SJSA1 (cell line): Measurements from ENCODE around the gene TRA2B. TPM values are rescaled to one million over a fixed set of nuclear protein-coding genes. Genes with fewer than 3 reads are reported as not detected.
A peak's percentile ranks its signal among the peaks of the same experiment; 100 is the strongest.

ENCODE experiments used
- DNase-seq, 2 experiments: peaks; one replicate each; pipeline ENCODE4 v3.0.0-alpha.2; 2015 to 2020; ENCODE audit warnings: low spot score in 2 of 2, low read depth in 1 of 2
- H3K27ac ChIP-seq: fragments of 250-450 bp; sonication (Bioruptor Pico); 2 replicates; pipeline ENCODE4 v1.5.1; 2020; ENCODE audit warnings: mild to moderate bottlenecking, moderate library complexity
- H3K27me3 ChIP-seq: fragments of 250-450 bp; sonication (Bioruptor Pico); replicated peaks from 2 replicates; pipeline ENCODE4 v1.5.1; 2020; ENCODE audit warnings: mild to moderate bottlenecking, moderate library complexity
- H3K36me3 ChIP-seq: fragments of 250-450 bp; sonication (Bioruptor Pico); 2 replicates; pipeline ENCODE4 v1.5.1; 2020; ENCODE audit warnings: mild to moderate bottlenecking
- H3K4me1 ChIP-seq: fragments of 250-450 bp; sonication (Bioruptor Pico); replicated peaks from 2 replicates; pipeline ENCODE4 v1.6.1; 2021; ENCODE audit warnings: mild to moderate bottlenecking
- H3K4me3 ChIP-seq: fragments of 250-450 bp; sonication (Bioruptor Pico); 2 replicates; pipeline ENCODE4 v1.5.1; 2020; ENCODE audit warnings: mild to moderate bottlenecking
- H3K9me3 ChIP-seq: fragments of 250-450 bp; sonication (Bioruptor Pico); replicated peaks from 2 replicates; pipeline ENCODE4 v1.5.1; 2020; ENCODE audit warnings: mild to moderate bottlenecking
- total RNA-seq: library from RNA; depleted of rRNA; stranded (reverse); fragments of >200 nt; shearing (Covaris generic); gene quantifications from 2 replicates; pipeline ENCODE4 v1.2.3, GENCODE V29; 2014

TRA2B gene
- total RNA-seq, 1 experiment from 2014 or later = 210 TPM

DNA sequence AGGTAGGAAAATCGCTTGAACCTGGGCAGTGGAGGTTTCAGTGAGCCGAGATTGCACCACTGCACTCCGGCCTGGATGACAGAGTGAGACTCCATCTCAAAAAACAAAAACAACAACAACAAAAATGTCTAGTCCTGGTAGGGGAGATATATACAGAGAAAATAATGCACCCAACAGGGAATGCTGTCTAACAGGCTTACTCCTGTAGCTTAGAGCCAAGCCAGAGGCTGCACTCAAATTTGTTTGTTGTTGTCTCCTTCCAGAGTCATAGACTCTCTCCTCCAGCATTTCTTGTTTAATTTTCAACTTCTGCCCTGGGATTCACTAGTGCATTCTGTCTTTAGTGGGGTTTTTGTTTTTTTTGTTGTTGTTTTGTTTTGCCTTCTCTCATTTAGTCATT is 4.6 kb upstream of the TRA2B start:
- H3K36me3 ChIP-seq = peaks cover 4% of the 10 kb centered on the region
- H3K27ac ChIP-seq = no peak overlapping the region
- no peaks in the 10 kb centered on the region for H3K27me3 ChIP-seq
- no peak for DNase-seq
- no peak overlapping the region for H3K4me3 ChIP-seq
- H3K4me1 ChIP-seq = peaks cover 3% of the 10 kb centered on the region; the same call in 1 of the 2 replicates
- H3K9me3 ChIP-seq = 0 out of 2 replicates have a peak, but pooled peaks cover 3% of the 10 kb centered on the region

DNA sequence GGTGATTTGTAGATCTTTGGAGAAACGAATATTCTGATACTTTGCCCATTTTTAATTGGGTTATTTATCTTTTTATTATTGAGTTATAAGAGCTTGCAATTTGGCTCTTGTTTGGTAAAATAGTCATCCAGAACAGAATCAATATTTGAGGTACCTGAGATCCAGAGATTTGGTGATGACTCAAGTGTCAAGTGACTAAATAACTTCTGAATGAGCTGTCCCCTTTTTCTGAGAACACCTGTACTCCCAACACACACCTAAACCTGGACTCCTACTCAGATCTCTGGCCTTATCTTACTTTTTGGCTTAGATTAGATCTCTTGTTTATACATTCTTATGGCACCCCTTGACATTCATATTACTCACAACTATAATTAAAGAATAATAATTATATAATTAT is 3.1 kb upstream of the TRA2B start:
- Histone ChIP-seq H3K36me3 (peaks cover 18% of the 10 kb centered on the region), H3K27me3 (no peaks in the 10 kb centered on the region), H3K4me1 (peaks cover 3% of the 10 kb centered on the region; the same call in 1 of the 2 replicates), H3K9me3 (0 out of 2 replicates have a peak, but pooled peaks cover 3% of the 10 kb centered on the region), H3K27ac (no peak overlapping the region), H3K4me3 (no peak overlapping the region)
- DNase-seq = no peak

DNA sequence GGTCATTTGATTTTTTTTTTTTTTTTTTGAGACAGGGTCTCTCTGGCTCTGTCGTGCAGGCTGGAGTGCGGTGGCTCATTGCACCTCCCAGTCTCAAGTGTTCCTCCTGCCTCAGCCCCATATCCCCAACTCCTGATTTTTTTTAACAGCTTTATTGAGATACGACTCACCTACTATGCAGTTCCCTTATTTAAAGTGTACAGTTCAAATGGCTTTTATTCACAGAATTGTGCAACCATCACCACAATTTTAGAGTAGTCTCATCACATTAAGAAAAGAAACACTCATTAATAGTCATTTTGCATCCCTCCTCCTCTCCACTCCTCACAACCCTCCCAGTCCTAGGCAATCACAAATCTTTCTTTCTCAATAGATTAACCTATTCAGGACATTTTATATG is 1.9 kb upstream of the TRA2B start:
- Histone ChIP-seq H3K4me1 (peaks cover 7% of the 10 kb centered on the region; the same call in 1 of the 2 replicates), H3K4me3 (no peak overlapping the region)

DNA sequence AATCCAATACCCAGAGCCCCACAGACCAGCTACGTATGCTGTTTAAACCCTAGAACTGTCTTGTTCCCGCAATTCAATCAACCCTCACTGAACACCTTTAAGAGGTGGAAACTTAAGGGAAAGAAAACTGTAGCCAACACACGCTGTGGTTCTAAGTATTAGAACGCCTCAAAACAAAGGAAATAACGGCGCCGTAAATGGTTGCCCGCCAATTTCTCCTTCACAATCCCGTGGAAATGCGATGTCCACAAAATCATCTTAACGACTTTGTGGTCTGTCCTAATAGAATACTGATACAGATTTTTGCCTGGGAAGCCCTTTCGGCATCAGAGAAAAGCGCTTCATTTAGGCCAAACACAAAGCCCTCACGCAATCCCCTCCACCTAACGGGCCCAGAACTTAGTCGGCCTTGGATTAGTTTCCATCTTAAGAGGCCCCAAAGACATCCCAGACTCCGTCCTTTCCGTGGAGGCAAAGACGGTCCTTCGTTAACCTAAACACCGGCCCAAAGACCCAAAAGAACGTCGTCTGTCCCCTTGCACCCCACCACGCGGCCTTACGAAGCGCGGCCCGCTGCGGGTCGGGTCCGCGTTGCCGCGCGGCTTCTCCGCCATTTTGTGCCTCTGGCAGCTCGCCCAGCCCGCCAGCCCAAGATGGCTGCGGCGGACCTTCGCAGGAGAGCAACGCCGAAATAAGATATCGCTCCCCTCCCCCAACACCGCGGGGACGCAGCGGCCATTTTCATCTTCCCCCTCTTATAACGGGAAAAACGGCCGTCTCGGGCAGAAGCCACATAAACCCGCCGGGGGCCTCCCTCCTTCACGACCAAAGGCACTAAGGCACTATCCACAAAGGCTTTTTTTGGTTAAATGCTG is 763 bp downstream of the TRA2B start:
- H3K27ac ChIP-seq = peak overlapping the region; percentile 96
- H3K4me1 ChIP-seq = peaks cover 32% of the 10 kb centered on the region
- peak overlapping the region; percentile 87 for H3K4me3 ChIP-seq
- peaks cover 51% of the 10 kb centered on the region for H3K36me3 ChIP-seq
- 0 out of 2 replicates have a peak, but pooled peaks cover 3% of the 10 kb centered on the region for H3K9me3 ChIP-seq
- DNase-seq = peak; percentile 89 to 90
- H3K27me3 ChIP-seq = no peaks in the 10 kb centered on the region

More for the DNA sequence above, 1.9 kb upstream of the TRA2B start:
- no peak for DNase-seq
- peaks cover 31% of the 10 kb centered on the region for H3K36me3 ChIP-seq
- no peak overlapping the region for H3K27ac ChIP-seq
- 0 out of 2 replicates have a peak, but pooled peaks cover 3% of the 10 kb centered on the region for H3K9me3 ChIP-seq
- H3K27me3 ChIP-seq = no peaks in the 10 kb centered on the region

DNA sequence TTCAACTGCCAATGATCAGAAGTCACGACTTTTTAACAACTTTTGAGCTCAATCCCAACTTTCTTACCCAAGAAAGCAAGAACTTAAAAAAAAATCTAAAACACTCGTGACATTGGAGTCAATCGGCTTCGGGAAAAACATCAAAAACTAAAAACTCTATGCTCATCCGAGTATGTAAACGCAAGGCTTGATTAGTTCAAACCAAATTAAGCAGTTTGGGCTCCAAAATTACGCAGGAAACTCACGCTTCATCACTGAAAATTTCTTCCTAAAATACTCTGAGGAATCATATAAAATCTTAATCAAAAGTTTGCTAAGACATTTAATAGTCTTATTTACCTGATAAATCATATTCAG is 1.6 kb downstream of the TRA2B start:
- Histone ChIP-seq H3K27ac (peak overlapping the region; percentile 96), H3K36me3 (peaks cover 55% of the 10 kb centered on the region), H3K27me3 (no peaks in the 10 kb centered on the region), H3K4me3 (peak overlapping the region; percentile 87), H3K4me1 (peaks cover 38% of the 10 kb centered on the region), H3K9me3 (0 out of 2 replicates have a peak, but pooled peaks cover 3% of the 10 kb centered on the region)
- no peak for DNase-seq

DNA sequence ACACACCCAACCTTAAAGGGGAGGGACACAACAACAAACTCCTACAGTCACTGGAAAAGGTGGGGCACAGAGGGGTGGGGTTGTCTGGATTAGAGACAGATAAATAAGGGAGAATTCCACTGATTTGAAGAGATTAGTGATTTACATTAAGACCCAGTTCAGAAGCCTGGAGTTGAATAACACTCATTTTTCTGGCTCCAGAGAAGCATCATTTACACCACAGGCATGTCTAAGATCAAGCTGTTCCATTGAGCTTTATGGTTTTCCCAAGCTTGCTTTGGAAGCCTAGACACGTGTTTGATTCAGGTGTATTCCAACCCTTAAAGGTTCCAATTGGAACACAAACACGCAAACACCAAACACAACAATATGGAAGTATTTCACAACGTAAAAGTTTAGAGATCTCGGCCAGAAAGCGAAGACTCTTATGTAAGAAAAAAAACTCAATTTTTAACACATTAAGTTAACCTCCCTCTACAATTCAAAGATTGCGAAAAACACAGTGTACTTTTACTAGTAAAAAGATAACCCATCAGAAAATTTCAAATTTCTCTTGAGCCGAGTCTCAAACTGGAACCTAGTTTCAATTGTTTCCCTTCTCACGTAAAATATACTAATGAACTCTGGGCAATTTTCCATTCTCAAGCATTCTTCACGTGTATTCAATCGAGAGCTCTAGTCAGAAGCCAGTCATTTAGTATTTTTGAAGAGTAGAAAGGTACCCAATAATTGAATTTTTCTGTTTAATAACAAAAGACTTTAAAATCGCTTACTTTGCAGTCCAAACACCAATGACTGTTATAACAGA is 2.1 kb downstream of the TRA2B start:
- H3K27ac ChIP-seq = peak overlapping the region; percentile 96
- H3K4me3 ChIP-seq = peak overlapping the region; percentile 87
- 0 out of 2 replicates have a peak, but pooled peaks cover 3% of the 10 kb centered on the region for H3K9me3 ChIP-seq
- DNase-seq = no peak
- peaks cover 44% of the 10 kb centered on the region for H3K4me1 ChIP-seq
- H3K36me3 ChIP-seq = peaks cover 61% of the 10 kb centered on the region
- no peaks in the 10 kb centered on the region for H3K27me3 ChIP-seq

DNA sequence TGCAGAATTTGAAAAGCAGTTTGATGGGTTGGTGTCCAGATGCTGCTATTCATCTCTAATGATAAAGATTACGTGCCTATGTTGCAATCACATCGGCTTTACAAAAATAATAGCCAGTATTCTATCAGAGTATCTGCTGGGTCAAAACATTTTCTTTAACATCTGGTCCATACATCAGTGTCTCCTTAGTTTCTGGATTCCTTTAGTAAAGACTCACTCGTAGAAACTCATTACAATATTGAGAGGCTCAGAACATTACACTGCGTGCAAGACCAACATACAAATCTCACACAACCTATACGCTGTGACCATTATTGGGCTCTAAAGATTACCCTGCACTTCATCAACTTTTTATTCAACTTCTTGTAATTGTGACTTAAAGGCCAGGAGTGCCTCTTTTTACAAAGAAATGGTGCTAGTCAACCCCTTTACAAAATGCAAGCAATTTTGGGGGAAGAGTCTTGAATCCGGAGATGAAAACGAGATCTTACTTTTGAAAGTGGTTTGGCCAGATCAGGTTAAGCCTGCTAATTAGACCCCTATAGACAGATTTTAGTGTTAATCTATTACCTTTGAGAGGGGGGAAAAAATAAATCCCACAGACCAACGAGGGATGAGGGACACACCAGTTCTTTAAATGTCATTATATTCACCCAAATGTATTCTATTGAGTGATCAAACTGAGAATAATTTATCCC is 2.9 kb downstream of the TRA2B start:
- Histone ChIP-seq H3K4me1 (peaks cover 52% of the 10 kb centered on the region), H3K27me3 (no peaks in the 10 kb centered on the region), H3K4me3 (peak overlapping the region; percentile 87), H3K36me3 (peaks cover 69% of the 10 kb centered on the region), H3K27ac (no peak overlapping the region; the same call in 1 of the 2 replicates), H3K9me3 (0 out of 2 replicates have a peak, but pooled peaks cover 3% of the 10 kb centered on the region)
- DNase-seq = no peak

DNA sequence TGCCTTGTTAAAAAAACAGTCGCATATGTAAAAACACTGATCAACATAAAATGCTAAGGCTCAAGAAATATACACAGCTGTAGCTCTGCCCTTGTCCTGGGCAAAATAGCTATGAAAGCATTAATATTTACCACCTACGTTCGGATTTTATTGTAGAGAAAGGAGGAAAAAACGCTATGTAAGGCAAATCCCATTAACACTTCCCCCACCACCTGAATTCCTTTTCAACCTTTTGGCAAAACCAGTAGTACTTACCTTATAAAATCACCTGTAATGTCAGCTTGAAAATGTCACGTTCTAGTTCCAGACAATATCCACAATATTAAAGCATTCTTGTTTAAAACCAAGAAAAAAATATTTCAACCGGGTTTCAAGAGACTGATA is 3.6 kb downstream of the TRA2B start:
- Histone ChIP-seq H3K4me1 (peaks cover 59% of the 10 kb centered on the region), H3K27ac (no peak overlapping the region)
- no peak for DNase-seq

DNA sequence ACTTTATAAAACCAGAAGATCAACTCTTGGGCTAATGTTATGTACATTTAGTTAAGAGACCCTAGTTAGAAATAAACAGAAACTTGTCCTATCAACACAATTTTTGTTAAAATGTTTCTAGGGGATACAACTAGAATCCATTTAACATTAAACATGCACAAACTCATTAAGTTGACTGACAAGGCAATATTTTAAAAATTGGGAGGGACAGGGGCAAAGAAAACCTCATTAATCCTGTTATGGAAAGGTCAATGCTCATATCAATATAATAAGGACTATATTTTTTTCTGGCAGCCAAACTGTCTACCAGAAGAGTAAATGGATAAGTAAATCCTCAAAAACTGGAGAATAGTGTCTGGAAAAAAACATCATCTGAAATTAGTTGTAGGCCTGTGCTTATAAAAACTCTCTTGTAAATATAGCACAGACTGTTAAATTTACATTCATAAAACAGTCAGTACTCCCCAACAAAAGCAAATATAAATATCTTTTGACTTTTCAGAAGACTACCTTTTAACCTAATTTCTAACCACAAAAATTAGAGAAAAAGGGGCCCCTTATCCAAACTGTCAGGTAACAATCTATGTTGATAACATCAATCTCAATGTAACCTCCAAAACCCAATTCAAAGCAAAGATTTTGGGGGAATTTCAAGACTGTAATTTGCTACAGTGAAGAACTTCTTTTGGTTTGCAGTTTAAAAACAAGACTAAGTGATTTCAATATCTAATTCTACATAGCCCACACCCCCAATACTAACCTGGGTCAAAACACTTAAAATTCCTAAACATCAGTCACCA is 4.2 kb downstream of the TRA2B start:
- no peaks in the 10 kb centered on the region for H3K27me3 ChIP-seq
- no peak overlapping the region for H3K27ac ChIP-seq
- H3K4me1 ChIP-seq = peaks cover 65% of the 10 kb centered on the region
- 0 out of 2 replicates have a peak overlapping the region, but pooled peaks have one; percentile 87 for H3K4me3 ChIP-seq
- 0 out of 2 replicates have a peak, but pooled peaks cover 3% of the 10 kb centered on the region for H3K9me3 ChIP-seq
- no peak for DNase-seq
- peaks cover 82% of the 10 kb centered on the region for H3K36me3 ChIP-seq

More for the DNA sequence above, 3.6 kb downstream of the TRA2B start:
- H3K27me3 ChIP-seq = no peaks in the 10 kb centered on the region
- H3K4me3 ChIP-seq = peak overlapping the region; percentile 87
- 0 out of 2 replicates have a peak, but pooled peaks cover 3% of the 10 kb centered on the region for H3K9me3 ChIP-seq
- H3K36me3 ChIP-seq = peaks cover 76% of the 10 kb centered on the region

DNA sequence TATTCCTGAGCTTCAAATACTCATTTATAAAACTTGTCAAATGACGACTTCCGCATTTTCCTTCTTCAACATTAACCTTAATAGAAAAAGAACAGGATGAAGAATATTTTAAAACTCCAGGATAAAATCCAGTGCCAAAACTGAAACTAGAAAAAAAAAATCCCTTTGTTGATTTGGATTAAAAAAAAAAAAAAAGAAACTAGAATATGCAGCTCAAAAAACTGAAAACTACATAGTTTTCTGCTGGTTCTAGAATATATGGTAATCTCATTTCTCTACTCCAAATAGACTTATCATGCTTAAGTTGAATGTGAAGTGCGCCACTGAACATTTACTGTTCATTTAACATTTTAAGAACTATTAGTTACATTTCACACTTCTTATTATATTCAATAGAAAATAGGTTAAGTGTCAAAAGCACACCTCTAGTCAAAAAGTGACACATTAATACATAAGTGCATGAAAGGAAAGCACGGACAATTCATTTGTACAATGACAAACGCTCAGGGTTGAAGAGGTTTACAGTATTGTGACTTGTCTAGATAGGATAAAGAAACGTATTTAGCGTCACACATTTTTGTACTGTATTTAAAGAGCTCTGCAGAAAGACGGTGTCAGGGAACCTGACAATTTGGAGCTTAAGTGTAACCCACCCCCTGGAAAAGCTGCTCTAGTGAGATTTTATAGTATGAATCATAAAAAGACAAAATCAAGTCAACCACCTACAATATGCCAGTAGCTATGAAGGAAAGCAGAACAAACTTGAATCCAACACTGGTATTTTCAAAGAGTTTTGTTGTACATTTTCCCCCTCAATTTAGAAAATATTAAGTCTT is 5.8 kb downstream of the TRA2B start:
- no peak for DNase-seq
- peaks cover 90% of the 10 kb centered on the region for H3K36me3 ChIP-seq
- H3K9me3 ChIP-seq = no peaks in the 10 kb centered on the region
- peaks cover 75% of the 10 kb centered on the region for H3K4me1 ChIP-seq
- no peak overlapping the region for H3K27ac ChIP-seq
- no peak overlapping the region for H3K4me3 ChIP-seq
- no peaks in the 10 kb centered on the region for H3K27me3 ChIP-seq

DNA sequence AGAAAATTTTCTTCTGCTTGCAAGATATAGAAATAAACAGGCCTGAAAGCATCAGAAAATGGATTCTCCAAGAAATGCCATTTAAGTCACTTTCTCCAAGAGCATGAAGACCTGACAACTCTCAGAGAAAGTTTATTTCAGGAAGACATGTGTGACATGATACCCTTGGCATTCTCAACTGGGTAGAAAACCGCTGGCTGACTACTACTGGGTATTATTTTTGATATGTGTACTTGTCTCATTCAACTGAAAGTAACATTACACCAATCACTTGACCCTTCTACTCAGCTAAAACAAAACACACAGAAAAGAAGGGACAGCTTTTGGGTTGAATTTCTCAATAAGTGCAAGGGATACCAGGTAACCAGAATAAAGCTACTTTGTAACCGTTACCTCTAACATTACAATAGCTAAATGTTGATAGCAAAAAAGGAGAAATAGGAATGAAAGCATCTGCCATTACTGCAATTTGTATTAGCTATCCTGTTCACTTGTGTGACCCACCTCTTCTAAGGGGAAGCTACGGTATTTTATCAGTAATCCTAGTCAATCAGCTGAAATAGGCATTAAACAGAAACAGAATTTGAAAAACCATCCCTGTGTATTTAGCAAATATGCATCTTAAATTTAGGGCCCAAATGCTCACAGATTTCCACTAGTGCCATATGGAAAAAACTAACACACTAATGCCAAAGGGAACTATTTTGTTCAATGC is 7.3 kb downstream of the TRA2B start:
- H3K27me3 ChIP-seq = no peaks in the 10 kb centered on the region
- no peak overlapping the region for H3K4me3 ChIP-seq
- H3K9me3 ChIP-seq = no peaks in the 10 kb centered on the region
- no peak for DNase-seq
- H3K27ac ChIP-seq = no peak overlapping the region
- peaks cover 75% of the 10 kb centered on the region for H3K4me1 ChIP-seq
- H3K36me3 ChIP-seq = peaks cover 90% of the 10 kb centered on the region
